ENCODE results near the gene KIF5A.

GRCh38 chr12:57620245-57620935 lies 70.5 kb downstream of the KIF5A start:
- TF ChIP-seq POLR2A (IDR thresholded peaks at IDR 0.05) (no peak), CTCF (IDR thresholded peaks at IDR 0.05) (no peak)

Data from Peyer's patch (tissue), 4 donors.